ENCODE data around the gene APC. TPM values are rescaled to one million over a fixed set of nuclear protein-coding genes. Genes with fewer than 3 reads are reported as not detected.
"Not testable (repeated sequence)": the region's sequence is repeated elsewhere in the genome, so short reads cannot be mapped to it uniquely, and the experiment has no call there.

The APC gene
- total and polyA plus RNA-seq, 2 donors (not counting 3 experiments of a cell fraction or from before 2014, with no cell fraction given): 11.2 to 39.6 TPM

DNA sequence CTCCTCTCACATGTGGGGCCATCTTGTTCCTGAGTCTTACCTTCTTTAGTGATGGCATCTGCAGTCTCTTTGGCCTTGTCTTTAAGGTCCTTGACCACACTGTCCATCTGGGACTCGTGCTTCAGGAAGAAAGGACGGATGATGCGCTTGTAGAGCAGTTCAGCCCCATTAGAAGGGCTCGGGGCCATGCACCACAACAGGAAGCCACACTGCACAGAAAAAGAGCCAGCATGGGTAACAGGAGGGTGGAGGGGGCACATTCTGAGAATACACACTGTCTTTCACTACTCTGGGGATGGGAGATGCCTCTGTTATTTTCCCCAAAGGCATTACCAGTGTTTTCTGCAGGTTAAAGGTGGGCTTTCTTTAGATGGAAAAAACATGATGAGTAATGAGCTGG lies 149.3 kb downstream of the APC start:
- H3K4me2 ChIP-seq (ENCODE audit: insufficient read depth, low read length): no peak overlapping the region
- intact Hi-C loops (cut with micrococcal nuclease) (no loop called here), dilution Hi-C loops (cut with MboI; ENCODE audit: extremely low pct_ligation_motif_present, low sequenced_read_pairs) (no loop called here)
- H4K20me1 ChIP-seq (replicated peaks; ENCODE audit: control insufficient read depth, extremely low read depth, insufficient read depth, low read length): no peaks in the 10 kb centered on the region
- DNase-seq (ENCODE audit: low read depth, low spot score): no peak
- H3K27me3 ChIP-seq (ENCODE audit: control insufficient read depth in 2 of 2, insufficient read depth in 2 of 2, low read length in 2 of 2): no peaks in the 10 kb centered on the region
- H3K9ac ChIP-seq (replicated peaks; ENCODE audit: extremely low read depth, insufficient read depth, low read length): no peak overlapping the region
- no peak overlapping the region for H3K27ac ChIP-seq (ENCODE audit: insufficient read depth, low read depth, low read length)
- no peak overlapping the region for H2AFZ ChIP-seq (ENCODE audit: low read depth, low read length)
- no peaks in the 10 kb centered on the region for H3K9me1 ChIP-seq (replicated peaks; ENCODE audit: control insufficient read depth, extremely low read depth, insufficient read depth, low read length)
- peaks cover 2% of the 10 kb centered on the region for H3K79me2 ChIP-seq (ENCODE audit: control insufficient read depth, insufficient read depth, low read length)
- BruUV-seq (replicated peaks): no TSS peak
- H3K4me3 ChIP-seq (replicated peaks in 1 of 3; ENCODE audit: insufficient read depth in 1 of 3, low read depth in 1 of 3, low read length in 3 of 3): no peak overlapping the region
- peaks cover 17 to 19% of the 10 kb centered on the region in 2 experiments for H3K36me3 ChIP-seq (ENCODE audit: control insufficient read depth in 2 of 2, extremely low read depth in 1 of 2, insufficient read depth in 2 of 2, low read length in 2 of 2)
- TF ChIP-seq MYC (IDR thresholded peaks at IDR 0.05; ENCODE audit: low read depth, low read length) (no peak), EZH2 (IDR thresholded peaks at IDR 0.05; ENCODE audit: borderline replicate concordance, low read depth, low read length, severe bottlenecking) (no peak), GATA2 (IDR thresholded peaks at IDR 0.05; ENCODE audit: insufficient read depth, insufficient read length, low read depth, low read length) (no peak), POLR2AphosphoS5 (IDR thresholded peaks at IDR 0.05; ENCODE audit: insufficient read depth, low read depth, low read length) (no peak), FOS (IDR thresholded peaks at IDR 0.05; ENCODE audit: borderline replicate concordance, insufficient read depth, low read length) (no peak), CTCF (IDR thresholded peaks at IDR 0.05; ENCODE audit: extremely low read depth in 1 of 2, insufficient read depth in 1 of 2, low read depth in 1 of 2, low read length in 2 of 2) (no peak), MAX (IDR thresholded peaks at IDR 0.05; ENCODE audit: insufficient read depth, insufficient read length) (no peak), POLR2A (IDR thresholded peaks at IDR 0.05; ENCODE audit: low read depth, low read length) (no peak), JUN (IDR thresholded peaks at IDR 0.05; ENCODE audit: borderline replicate concordance, insufficient read depth, insufficient read length, low read depth) (no peak)
- CTCF ChIA-PET: interaction anchor here (0.6 to 1.7 kb wide), 2 partner anchors 16 to 38 kb away, joined by 3 to 4 read pairs; no protein-coding TSS in a partner anchor
- no peaks in the 10 kb centered on the region for H3K9me3 ChIP-seq (replicated peaks; ENCODE audit: control insufficient read depth, insufficient read depth, low read length)
- FAIRE-seq: no peak
- POLR2A ChIA-PET: no interaction called here
- no peaks in the 10 kb centered on the region for H3K4me1 ChIP-seq (ENCODE audit: control insufficient read depth, extremely low read depth, insufficient read depth, low read length)

GRCh38 chr5:112892066-112892465 lies 154.4 kb downstream of the APC start:
- H3K36me3 ChIP-seq (ENCODE audit: control insufficient read depth in 2 of 2, extremely low read depth in 1 of 2, insufficient read depth in 2 of 2, low read length in 2 of 2); H3K4me3 ChIP-seq (replicated peaks in 1 of 3; ENCODE audit: insufficient read depth in 1 of 3, low read depth in 1 of 3, low read length in 3 of 3); DNase-seq (ENCODE audit: low read depth, low spot score); H3K27ac ChIP-seq (ENCODE audit: insufficient read depth, low read depth, low read length); H3K4me2 ChIP-seq (ENCODE audit: insufficient read depth, low read length); H3K4me1 ChIP-seq (ENCODE audit: control insufficient read depth, extremely low read depth, insufficient read depth, low read length); intact Hi-C loops (cut with micrococcal nuclease); FAIRE-seq; H3K27me3 ChIP-seq (ENCODE audit: control insufficient read depth in 2 of 2, insufficient read depth in 2 of 2, low read length in 2 of 2); H3K9me3 ChIP-seq (replicated peaks; ENCODE audit: control insufficient read depth, insufficient read depth, low read length); dilution Hi-C loops (cut with MboI; ENCODE audit: extremely low pct_ligation_motif_present, low sequenced_read_pairs); BruUV-seq (replicated peaks); POLR2A ChIA-PET; H2AFZ ChIP-seq (ENCODE audit: low read depth, low read length); H3K9me1 ChIP-seq (replicated peaks; ENCODE audit: control insufficient read depth, extremely low read depth, insufficient read depth, low read length); H4K20me1 ChIP-seq (replicated peaks; ENCODE audit: control insufficient read depth, extremely low read depth, insufficient read depth, low read length); H3K9ac ChIP-seq (replicated peaks; ENCODE audit: extremely low read depth, insufficient read depth, low read length): not testable (repeated sequence)
- CTCF ChIA-PET: interaction anchor here (0.6 kb wide), 2 partner anchors 135 to 1029 kb away, joined by 3 read pairs; no protein-coding TSS in a partner anchor
- H3K79me2 ChIP-seq (ENCODE audit: control insufficient read depth, insufficient read depth, low read length): peaks cover 20% of the 10 kb centered on the region

Measured in endothelial cell of umbilical vein (primary cell).